Measurements from ENCODE around the gene RHO.

Gene RHO

DNA sequence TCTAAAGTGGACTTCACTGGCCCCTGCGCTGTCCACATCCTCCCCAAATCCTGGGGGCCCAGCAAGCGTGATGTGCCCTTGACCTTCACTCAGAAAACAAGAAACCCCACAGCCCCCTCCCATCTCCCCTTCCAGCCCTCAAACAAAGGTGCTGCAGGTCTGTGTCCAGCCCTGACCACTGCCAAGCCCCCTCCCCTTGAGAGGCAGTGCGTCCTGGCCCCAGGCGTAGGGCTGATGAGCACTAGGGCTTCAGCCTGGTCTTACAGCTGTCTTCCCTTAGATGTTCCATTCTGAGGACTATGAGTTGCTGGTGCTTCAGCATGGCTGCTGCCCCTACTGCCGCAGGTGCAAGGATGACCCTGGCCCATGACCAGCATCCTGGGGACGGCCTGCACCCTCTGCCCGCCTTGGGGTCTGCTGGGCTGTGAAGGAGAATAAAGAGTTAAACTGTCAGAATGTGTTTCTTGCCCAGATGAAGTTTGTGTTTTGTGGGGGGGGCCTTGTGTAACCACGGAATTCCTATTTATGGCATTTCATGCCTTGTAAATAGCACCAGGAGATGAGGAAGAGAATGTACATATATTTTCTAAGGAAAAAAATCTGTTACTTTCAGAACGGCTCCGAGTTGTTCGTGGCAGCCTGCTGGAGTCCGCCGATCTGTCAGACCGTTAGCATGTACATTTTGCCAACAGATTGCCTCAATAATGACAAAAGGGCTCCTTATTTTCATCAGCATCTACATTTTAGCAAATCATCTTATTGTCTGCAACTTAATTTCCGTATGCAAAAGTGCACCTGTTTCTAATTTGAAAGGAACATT lies 8.3 kb upstream of the RHO start:
- DNase-seq (ENCODE audit: low spot score) = no peak

- DNase-seq (ENCODE audit: low spot score) = no peak
Measured at GRCh38 chr3:129520960-129521359, 7.5 kb upstream of the RHO start.

DNA sequence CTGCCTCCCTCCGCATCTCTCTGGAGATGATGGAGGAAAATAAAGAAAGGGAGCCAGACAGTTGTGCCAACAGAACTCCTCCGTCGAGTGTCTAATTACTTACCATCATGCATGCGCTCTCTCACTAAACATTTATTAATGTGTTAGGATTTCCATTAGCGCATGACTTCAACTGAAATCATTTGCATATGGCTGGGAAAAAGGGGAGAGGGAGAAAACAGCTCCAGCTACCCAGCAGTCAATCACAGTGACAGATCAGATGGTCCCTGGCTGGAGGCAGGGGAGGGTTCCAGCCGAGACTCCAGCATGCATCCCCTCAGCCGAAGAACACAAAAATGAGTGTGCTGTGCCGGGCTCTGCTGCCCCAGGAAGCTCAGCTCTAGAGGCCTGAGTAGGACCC lies 6.8 kb upstream of the RHO start:
- DNase-seq (ENCODE audit: low spot score) = no peak

DNA sequence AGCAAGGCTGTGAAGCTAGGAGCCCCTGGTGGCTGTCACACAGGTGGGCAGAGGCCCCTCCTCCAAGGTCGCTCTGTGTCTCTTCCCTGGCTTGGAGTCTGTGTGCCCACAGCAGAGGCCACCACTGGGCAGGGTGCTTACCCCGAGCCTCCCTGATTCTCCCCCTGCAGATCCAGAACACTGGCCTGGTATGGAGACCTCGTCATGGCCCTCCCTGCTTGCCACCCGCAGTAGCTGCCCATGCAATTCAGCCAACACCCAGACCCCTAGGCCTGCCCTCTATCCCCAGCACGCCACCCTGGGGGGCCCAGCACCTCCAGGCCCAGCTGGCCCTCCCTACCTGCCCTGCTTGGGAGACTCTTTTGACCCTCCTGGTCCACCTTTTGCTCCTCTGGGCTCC lies 5.5 kb upstream of the RHO start:
- DNase-seq (ENCODE audit: low spot score) = no peak

- DNase-seq (ENCODE audit: low spot score) = no peak
Measured at GRCh38 chr3:129524081-129524480, 4.4 kb upstream of the RHO start.

DNA sequence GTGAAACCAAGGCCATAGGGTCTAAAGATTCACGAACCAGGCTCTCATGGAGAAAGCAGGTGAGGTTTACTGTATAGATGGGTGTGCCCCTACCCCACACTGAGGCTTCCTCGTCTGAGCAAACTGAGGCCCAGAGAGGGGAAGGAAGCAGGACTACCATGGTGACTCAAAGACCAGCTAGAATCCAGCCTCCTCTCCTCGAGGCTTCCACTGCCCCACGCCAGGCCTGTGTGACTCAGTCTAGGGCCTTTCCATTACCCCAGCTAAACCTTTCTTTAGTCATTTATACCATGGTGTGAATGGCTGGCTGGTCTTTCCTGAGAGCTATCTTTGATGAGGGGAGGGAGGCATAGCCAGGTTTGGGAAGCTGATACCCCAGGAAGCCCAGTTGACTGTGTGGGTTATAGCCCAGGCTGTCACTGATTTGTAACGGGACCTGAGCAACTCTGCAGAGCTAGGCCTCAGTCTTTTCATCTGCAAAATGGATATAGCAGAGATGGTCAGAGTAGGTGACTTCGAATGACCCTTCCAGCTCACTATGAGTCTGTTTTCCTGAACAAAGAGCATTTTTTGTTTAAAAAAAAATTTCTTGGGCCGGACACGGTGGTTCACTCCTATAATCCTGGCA lies 3.0 kb upstream of the RHO start:
- DNase-seq (ENCODE audit: low spot score) = no peak

DNA sequence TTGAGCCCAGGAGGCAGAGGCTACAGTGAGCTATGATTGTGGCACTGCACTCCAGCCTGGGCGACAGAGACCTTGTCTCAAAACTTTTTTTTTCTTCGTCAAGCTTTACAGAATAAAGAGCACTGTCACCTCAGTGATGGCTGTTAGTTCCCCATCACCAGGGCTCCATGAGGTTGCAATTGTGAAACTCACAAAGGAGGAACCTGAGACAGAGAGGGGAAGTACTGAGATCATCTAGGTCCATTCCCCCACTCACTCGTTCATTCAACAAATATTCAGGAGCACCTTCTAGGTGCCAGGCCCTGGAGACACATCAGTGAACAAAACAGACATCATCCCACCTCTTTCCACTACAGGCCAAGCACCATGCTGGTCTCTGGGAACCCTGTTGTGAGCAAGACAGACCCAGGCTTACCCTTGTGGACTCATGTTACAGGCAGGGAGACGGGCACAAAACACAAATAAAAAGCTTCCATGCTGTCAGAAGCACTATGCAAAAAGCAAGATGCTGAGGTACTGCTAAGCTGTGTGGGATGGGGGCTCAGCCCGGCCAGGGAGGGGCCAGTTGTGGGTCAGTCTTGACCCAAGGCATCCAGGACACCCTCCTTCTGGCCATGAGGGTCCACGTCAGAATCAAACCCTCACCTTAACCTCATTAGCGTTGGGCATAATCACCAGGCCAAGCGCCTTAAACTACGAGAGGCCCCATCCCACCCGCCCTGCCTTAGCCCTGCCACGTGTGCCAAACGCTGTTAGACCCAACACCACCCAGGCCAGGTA lies 2.1 kb upstream of the RHO start:
- no peak for DNase-seq (ENCODE audit: low spot score)

GRCh38 chr3:129527262-129527661 lies 1.2 kb upstream of the RHO start:
- DNase-seq (ENCODE audit: low spot score) = no peak

GRCh38 chr3:129529436-129530210 lies 1.2 kb downstream of the RHO start:
- no peak for DNase-seq (ENCODE audit: low spot score)

GRCh38 chr3:129530251-129530791 lies 1.9 kb downstream of the RHO start:
- DNase-seq (ENCODE audit: low spot score) = no peak

DNA sequence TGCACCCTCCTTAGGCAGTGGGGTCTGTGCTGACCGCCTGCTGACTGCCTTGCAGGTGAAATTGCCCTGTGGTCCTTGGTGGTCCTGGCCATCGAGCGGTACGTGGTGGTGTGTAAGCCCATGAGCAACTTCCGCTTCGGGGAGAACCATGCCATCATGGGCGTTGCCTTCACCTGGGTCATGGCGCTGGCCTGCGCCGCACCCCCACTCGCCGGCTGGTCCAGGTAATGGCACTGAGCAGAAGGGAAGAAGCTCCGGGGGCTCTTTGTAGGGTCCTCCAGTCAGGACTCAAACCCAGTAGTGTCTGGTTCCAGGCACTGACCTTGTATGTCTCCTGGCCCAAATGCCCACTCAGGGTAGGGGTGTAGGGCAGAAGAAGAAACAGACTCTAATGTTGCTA lies 2.4 kb downstream of the RHO start:
- no peak for DNase-seq (ENCODE audit: low spot score)

GRCh38 chr3:129531699-129532098 lies 3.3 kb downstream of the RHO start:
- DNase-seq (ENCODE audit: low spot score) = no peak

- no peak for DNase-seq (ENCODE audit: low spot score)
Measured at GRCh38 chr3:129532261-129532660, 3.8 kb downstream of the RHO start.

- no peak for DNase-seq (ENCODE audit: low spot score)
Measured at GRCh38 chr3:129533406-129533805, 5.0 kb downstream of the RHO start.

GRCh38 chr3:129534428-129535027 lies 6.1 kb downstream of the RHO start:
- no peak for DNase-seq (ENCODE audit: low spot score)

GRCh38 chr3:129535075-129535474 lies 6.6 kb downstream of the RHO start:
- no peak for DNase-seq (ENCODE audit: low spot score)

DNA sequence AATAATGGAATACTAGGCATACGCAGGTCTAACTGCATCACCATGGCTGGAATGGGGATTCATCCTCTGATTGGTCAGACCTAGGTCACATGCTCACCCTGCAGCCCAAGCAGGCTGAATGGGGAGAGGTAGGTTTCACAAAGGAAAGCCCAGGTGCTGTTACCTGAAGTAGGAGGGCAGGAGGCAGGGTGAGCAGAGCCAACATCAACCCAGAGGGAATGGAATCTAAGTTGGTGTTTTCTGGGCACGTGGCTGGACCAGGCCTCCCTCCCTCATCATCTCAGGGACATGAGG lies 7.9 kb downstream of the RHO start:
- no peak for DNase-seq (ENCODE audit: low spot score)

- DNase-seq (ENCODE audit: low spot score) = no peak
Measured at GRCh38 chr3:129536804-129537203, 8.4 kb downstream of the RHO start.

GRCh38 chr3:129539206-129539605 lies 10.8 kb downstream of the RHO start:
- DNase-seq (ENCODE audit: low spot score) = no peak

DNA sequence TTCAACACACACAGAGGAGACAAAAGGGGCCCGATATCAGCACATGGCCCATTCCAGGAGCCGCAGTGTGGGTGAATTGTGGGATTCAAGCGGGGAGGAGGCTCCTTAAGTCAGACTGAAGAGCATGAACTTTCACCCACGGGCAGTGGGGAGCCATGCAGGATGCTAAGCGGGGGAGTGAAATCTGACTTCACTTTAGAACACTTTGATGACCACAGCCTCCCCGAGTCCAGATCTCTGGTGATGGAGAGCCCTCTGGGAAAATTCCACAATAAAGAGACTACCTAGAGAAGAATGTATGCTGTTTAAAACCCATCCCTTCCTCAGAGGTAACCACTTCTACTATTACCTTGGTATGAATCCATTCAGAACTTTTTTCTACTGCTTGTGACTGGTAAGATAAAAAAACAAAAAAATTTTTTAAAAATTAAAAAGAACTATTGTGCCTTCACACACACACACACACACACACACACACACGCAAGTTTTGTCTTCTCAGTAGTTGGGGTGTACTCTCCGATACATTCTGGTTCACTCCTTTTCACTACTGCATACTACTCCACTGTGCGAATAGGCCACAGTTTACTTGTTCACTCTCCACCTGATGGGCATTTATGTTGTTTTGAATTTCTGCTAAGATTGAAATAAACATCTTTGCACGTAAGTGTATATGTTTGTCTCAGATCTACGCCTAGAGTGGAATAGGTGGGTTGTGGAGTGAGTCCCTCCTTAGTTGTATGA lies 12.5 kb downstream of the RHO start:
- no peak for DNase-seq (ENCODE audit: low spot score)

DNA sequence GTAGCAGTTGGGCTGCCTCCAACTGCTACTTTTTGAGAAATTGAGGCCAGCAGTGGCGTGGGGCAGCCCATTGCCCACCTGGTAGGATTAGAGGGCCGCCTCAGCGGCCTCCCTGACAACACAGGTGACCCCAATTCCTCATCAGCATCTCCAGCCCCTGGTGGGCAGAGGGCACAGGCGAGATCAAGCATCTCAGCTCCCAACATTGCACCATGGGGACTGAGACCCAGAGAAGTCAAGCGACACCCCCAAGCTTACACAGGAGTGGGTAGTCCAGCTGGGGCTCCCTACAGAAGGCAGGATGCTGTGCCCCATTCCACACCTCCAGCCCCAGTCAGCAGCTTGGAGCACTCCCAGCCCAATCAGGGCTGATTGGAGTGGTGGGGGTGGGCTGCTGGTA lies 14.3 kb downstream of the RHO start:
- DNase-seq (ENCODE audit: low spot score) = no peak
